ENCODE results near the gene PPP2R2D. TPM values are rescaled to one million over a fixed set of nuclear protein-coding genes. Genes with fewer than 3 reads are reported as not detected.
A peak's percentile ranks its signal among the peaks of the same experiment; 100 is the strongest.

Gene PPP2R2D
- total RNA-seq, 2 donors from 2014 or later, result 35.5 to 37.5 TPM

GRCh38 chr10:131858118-131858515 is 42.7 kb upstream of the PPP2R2D start:
- peaks cover 4% of the 10 kb centered on the region for H3K27me3 Mint-ChIP-seq (ENCODE audit: insufficient read depth)

GRCh38 chr10:131858583-131859340 is 42.0 kb upstream of the PPP2R2D start:
- Histone ChIP-seq H3K9me3 (ENCODE audit: control insufficient read depth, low read length) (no peaks in the 10 kb centered on the region), H3K36me3 (ENCODE audit: control insufficient read depth, insufficient read depth, low read length) (no peaks in the 10 kb centered on the region), H3K4me1 (ENCODE audit: control insufficient read depth, insufficient read depth, low read length) (no peaks in the 10 kb centered on the region), H3K27me3 (ENCODE audit: control insufficient read depth, insufficient read depth, low read length, poor library complexity, severe bottlenecking) (no peaks in the 10 kb centered on the region), H3K27ac (ENCODE audit: low read depth, low read length) (no peak overlapping the region), H3K4me3 (ENCODE audit: low read length) (no peak overlapping the region), H3K9ac (ENCODE audit: extremely low read depth, low read length, poor library complexity, severe bottlenecking) (no peak overlapping the region)
- WGBS, 2 experiments (ENCODE audit: insufficient coverage in 1 of 2, insufficient read length in 1 of 2), result 90 to 91% methylated on average over 27 to 35 of the region's 35 CpGs
- H3K36me3 Mint-ChIP-seq (ENCODE audit: low read depth), result no peaks in the 10 kb centered on the region
- H3K4me3 Mint-ChIP-seq, result no peak overlapping the region
- TF ChIP-seq, protein P1, sequence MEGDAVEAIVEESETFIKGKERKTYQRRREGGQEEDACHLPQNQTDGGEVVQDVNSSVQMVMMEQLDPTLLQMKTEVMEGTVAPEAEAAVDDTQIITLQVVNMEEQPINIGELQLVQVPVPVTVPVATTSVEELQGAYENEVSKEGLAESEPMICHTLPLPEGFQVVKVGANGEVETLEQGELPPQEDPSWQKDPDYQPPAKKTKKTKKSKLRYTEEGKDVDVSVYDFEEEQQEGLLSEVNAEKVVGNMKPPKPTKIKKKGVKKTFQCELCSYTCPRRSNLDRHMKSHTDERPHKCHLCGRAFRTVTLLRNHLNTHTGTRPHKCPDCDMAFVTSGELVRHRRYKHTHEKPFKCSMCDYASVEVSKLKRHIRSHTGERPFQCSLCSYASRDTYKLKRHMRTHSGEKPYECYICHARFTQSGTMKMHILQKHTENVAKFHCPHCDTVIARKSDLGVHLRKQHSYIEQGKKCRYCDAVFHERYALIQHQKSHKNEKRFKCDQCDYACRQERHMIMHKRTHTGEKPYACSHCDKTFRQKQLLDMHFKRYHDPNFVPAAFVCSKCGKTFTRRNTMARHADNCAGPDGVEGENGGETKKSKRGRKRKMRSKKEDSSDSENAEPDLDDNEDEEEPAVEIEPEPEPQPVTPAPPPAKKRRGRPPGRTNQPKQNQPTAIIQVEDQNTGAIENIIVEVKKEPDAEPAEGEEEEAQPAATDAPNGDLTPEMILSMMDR (conservative IDR thresholded peaks at IDR 0.05), result peak; percentile 35
- H3K27ac Mint-ChIP-seq, result no peak overlapping the region
- H3K9me3 Mint-ChIP-seq, result peaks cover 2% of the 10 kb centered on the region
- H3K4me1 Mint-ChIP-seq, result no peaks in the 10 kb centered on the region
- peak; percentile 42 for DNase-seq
- peaks cover 5% of the 10 kb centered on the region for H3K27me3 Mint-ChIP-seq (ENCODE audit: insufficient read depth)

More at GRCh38 chr10:131858118-131858515, 42.7 kb upstream of the PPP2R2D start:
- Mint-ChIP-seq H3K27ac (no peak overlapping the region), H3K36me3 (ENCODE audit: low read depth) (no peaks in the 10 kb centered on the region), H3K9me3 (peaks cover 2% of the 10 kb centered on the region), H3K4me1 (no peaks in the 10 kb centered on the region), H3K4me3 (no peak overlapping the region)
- TF ChIP-seq, protein P1 (conservative IDR thresholded peaks at IDR 0.05), result no peak
- no peak overlapping the region for H3K9ac ChIP-seq (ENCODE audit: extremely low read depth, low read length, poor library complexity, severe bottlenecking)
- H3K9me3 ChIP-seq (ENCODE audit: control insufficient read depth, low read length), result no peaks in the 10 kb centered on the region
- H3K27me3 ChIP-seq (ENCODE audit: control insufficient read depth, insufficient read depth, low read length, poor library complexity, severe bottlenecking), result no peaks in the 10 kb centered on the region
- H3K27ac ChIP-seq (ENCODE audit: low read depth, low read length), result no peak overlapping the region
- H3K4me1 ChIP-seq (ENCODE audit: control insufficient read depth, insufficient read depth, low read length), result no peaks in the 10 kb centered on the region
- H3K4me3 ChIP-seq (ENCODE audit: low read length), result no peak overlapping the region
- peak; percentile 30 for DNase-seq
- H3K36me3 ChIP-seq (ENCODE audit: control insufficient read depth, insufficient read depth, low read length), result no peaks in the 10 kb centered on the region
- 83 to 91% methylated on average over 11 of the region's 11 CpGs for WGBS, 2 experiments (ENCODE audit: insufficient coverage in 1 of 2, insufficient read length in 1 of 2)

- no peaks in the 10 kb centered on the region for H3K36me3 ChIP-seq (ENCODE audit: control insufficient read depth, insufficient read depth, low read length)
- no peak overlapping the region for H3K27ac ChIP-seq (ENCODE audit: low read depth, low read length)
- peaks cover 2% of the 10 kb centered on the region for H3K9me3 Mint-ChIP-seq
- no peaks in the 10 kb centered on the region for H3K36me3 Mint-ChIP-seq (ENCODE audit: low read depth)
- WGBS, 2 experiments (ENCODE audit: insufficient coverage in 1 of 2, insufficient read length in 1 of 2), result 75 to 86% methylated on average over 8 to 9 of the region's 9 CpGs
- no peaks in the 10 kb centered on the region for H3K27me3 ChIP-seq (ENCODE audit: control insufficient read depth, insufficient read depth, low read length, poor library complexity, severe bottlenecking)
- no peaks in the 10 kb centered on the region for H3K4me1 Mint-ChIP-seq
- TF ChIP-seq, protein P1 (conservative IDR thresholded peaks at IDR 0.05), result no peak
- no peak overlapping the region for H3K4me3 ChIP-seq (ENCODE audit: low read length)
- DNase-seq, result peak; percentile 38
- no peaks in the 10 kb centered on the region for H3K9me3 ChIP-seq (ENCODE audit: control insufficient read depth, low read length)
- H3K4me3 Mint-ChIP-seq, result no peak overlapping the region
- H3K27ac Mint-ChIP-seq, result no peak overlapping the region
- H3K9ac ChIP-seq (ENCODE audit: extremely low read depth, low read length, poor library complexity, severe bottlenecking), result no peak overlapping the region
- peaks cover 5% of the 10 kb centered on the region for H3K27me3 Mint-ChIP-seq (ENCODE audit: insufficient read depth)
- H3K4me1 ChIP-seq (ENCODE audit: control insufficient read depth, insufficient read depth, low read length), result no peaks in the 10 kb centered on the region
These were observed 41.3 kb upstream of the PPP2R2D start for GRCh38 chr10:131859341-131860020.

Measured in endodermal cell (in vitro differentiated cells).